Adrenal gland (tissue), 12 donors: ENCODE data around the gene SZRD1. TPM values are rescaled to one million over a fixed set of nuclear protein-coding genes. Genes with fewer than 3 reads are reported as not detected.

ENCODE experiments used
- DNase-seq, 7 donors: peaks; one replicate each; pipeline ENCODE4 v3.0.0-alpha.2; 2019 to 2020
- H3K27ac ChIP-seq, 5 donors: fragments of 200-600 bp; sonication (generic) in 4 of 5; 1 replicate in 3 of 5; 2 replicates in 2 of 5; pipeline versions ENCODE4 v1.5.1 to v1.8.0; 2016 to 2020; ENCODE audit warnings: mild to moderate bottlenecking in 1 of 5
- H3K27me3 ChIP-seq: fragments of 200-600 bp; 2 replicates; pipeline ENCODE4 v1.8.0; 2021
- H3K36me3 ChIP-seq, 2 donors: fragments of 200-600 bp; replicated peaks in 1 of 2; 1 replicate in 1 of 2; 2 replicates in 1 of 2; pipeline versions ENCODE4 v1.5.1 to v1.8.0; 2018 to 2022
- H3K4me1 ChIP-seq, 2 donors: fragments of 200-600 bp; replicated peaks in 1 of 2; 1 replicate in 1 of 2; 2 replicates in 1 of 2; pipeline versions ENCODE4 v1.5.1 to v1.8.0; 2018 to 2021
- H3K4me3 ChIP-seq, 4 donors: fragments of 200-600 bp; sonication (generic) in 3 of 4; one replicate each; pipeline ENCODE4 v1.5.1; 2016 to 2018
- H3K9me3 ChIP-seq, 3 donors: fragments of 200-600 bp; sonication (generic) in 1 of 3; replicated peaks in 1 of 3; 1 replicate in 2 of 3; 2 replicates in 1 of 3; pipeline versions ENCODE4 v1.5.1 to v1.8.0; 2016 to 2021
- POLR2A ChIP-seq, 2 donors: fragments of 450-650 bp; IDR thresholded peaks; one replicate each; pipeline ENCODE4 v1.6.1; 2017; ENCODE audit warnings: antibody characterized with exemption in 2 of 2, mild to moderate bottlenecking in 2 of 2, moderate library complexity in 1 of 2
- WGBS, 4 donors: extraction: QIAGEN DNeasy Blood & Tissue Kit in 2 of 4; methylation state at CpG; one replicate each; pipeline versions ENCODE4 v1.1.5 to v1.1.7; 2013 to 2017; 5-methylcytosine and 5-hydroxymethylcytosine counted together
- intact Hi-C, 2 donors: fragments of 100-400 bp; cut with DNase I; formaldehyde crosslinking; loops; one replicate each; pipeline versions ENCODE4 v1.14.1 to v1.15.0; 2022 to 2023
- polyA plus RNA-seq, 3 donors: library from polyadenylated mRNA; stranded (reverse); fragments of 200-250 nt in 2 of 3; fragments of 350-450 nt in 1 of 3; fragmentation: Illumina TruSeq in 1 of 3; extraction: RNeasy Lipid Tissue Mini Kit (QIAGEN cat#74804) in 1 of 3; gene quantifications; one replicate each; pipeline ENCODE4 v1.2.3, GENCODE V29; 2013 to 2014
- total RNA-seq, 9 donors: library from RNA; depleted of rRNA in 4 of 9; stranded (reverse); fragments of >200 nt in 4 of 9; fragments of 120-200 nt in 1 of 9; fragmentation: NEBNext Ultra II Directional in 1 of 9; extraction: Animal tissue kit (Norgen Biotek cat#: 25700) in 1 of 9; gene quantifications; one replicate each; pipeline versions ENCODE4 v1.1.0 to v1.2.4, GENCODE V29; 2013 to 2023
- TF ChIP-seq, protein P1 (sequence below), 6 experiments: fragments of 450-650 bp in 4 of 6; fragments of 200-600 bp in 2 of 6; sonication (generic) in 1 of 6; IDR thresholded peaks; 1 replicate in 5 of 6; 2 replicates in 1 of 6; pipeline versions ENCODE4 v1.5.1 to v1.8.0; 2016 to 2021; ENCODE audit warnings: antibody characterized with exemption in 6 of 6, mild to moderate bottlenecking in 2 of 6, moderate library complexity in 1 of 6
- donor health status: healthy with polysubstance abuse.
- donor health status: Bipolar disorder and iron deficiency.
- donor health status: DM: yes; HTN: yes; CAD: no.
- donor health status: DM: no; HTN: no; CAD: no.
- donor health status: DM: no; HTN: no; CAD: no.
- donor health status: DM: yes; HTN: yes; CAD: no.

The SZRD1 gene
- total and polyA plus RNA-seq, 12 donors, result 46.8 to 152 (median 89.0) TPM

DNA sequence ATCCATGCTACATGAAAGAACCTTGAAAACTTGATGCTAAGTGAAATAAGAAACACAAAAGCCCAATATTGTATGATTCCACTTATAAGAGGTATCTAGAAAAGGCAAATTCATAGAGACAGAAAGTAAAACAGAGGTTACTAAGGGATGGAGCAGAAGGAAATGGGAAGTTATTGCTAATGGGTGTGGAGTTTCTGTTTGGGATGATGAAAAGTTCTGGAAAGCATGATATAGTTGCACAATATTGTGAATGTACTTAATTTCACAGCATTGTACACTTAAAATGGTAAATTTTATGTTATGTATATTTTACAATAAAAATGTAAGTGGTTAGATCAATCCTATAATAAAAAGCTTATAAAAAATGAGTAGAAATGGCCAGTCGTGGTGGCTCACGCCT, 71.9 kb downstream of the SZRD1 start:
- Histone ChIP-seq H3K4me1 (peaks cover 0 to 31% of the 10 kb centered on the region in 2 donors), H3K27me3 (no peaks in the 10 kb centered on the region), H3K9me3 (no peaks in the 10 kb centered on the region), H3K4me3 (no peak overlapping the region), H3K27ac (no peak overlapping the region), H3K36me3 (peaks cover 0 to 6% of the 10 kb centered on the region in 2 donors)
- 85 to 93% (median 88%) methylated on average over 2 of the region's 2 CpGs for WGBS, 4 donors
- intact Hi-C loops, result no loop called here
- no peak for DNase-seq
- TF ChIP-seq, protein P1, sequence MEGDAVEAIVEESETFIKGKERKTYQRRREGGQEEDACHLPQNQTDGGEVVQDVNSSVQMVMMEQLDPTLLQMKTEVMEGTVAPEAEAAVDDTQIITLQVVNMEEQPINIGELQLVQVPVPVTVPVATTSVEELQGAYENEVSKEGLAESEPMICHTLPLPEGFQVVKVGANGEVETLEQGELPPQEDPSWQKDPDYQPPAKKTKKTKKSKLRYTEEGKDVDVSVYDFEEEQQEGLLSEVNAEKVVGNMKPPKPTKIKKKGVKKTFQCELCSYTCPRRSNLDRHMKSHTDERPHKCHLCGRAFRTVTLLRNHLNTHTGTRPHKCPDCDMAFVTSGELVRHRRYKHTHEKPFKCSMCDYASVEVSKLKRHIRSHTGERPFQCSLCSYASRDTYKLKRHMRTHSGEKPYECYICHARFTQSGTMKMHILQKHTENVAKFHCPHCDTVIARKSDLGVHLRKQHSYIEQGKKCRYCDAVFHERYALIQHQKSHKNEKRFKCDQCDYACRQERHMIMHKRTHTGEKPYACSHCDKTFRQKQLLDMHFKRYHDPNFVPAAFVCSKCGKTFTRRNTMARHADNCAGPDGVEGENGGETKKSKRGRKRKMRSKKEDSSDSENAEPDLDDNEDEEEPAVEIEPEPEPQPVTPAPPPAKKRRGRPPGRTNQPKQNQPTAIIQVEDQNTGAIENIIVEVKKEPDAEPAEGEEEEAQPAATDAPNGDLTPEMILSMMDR (IDR thresholded peaks at IDR 0.05), result no peak
- TF ChIP-seq POLR2A (IDR thresholded peaks at IDR 0.05), result no peak

DNA sequence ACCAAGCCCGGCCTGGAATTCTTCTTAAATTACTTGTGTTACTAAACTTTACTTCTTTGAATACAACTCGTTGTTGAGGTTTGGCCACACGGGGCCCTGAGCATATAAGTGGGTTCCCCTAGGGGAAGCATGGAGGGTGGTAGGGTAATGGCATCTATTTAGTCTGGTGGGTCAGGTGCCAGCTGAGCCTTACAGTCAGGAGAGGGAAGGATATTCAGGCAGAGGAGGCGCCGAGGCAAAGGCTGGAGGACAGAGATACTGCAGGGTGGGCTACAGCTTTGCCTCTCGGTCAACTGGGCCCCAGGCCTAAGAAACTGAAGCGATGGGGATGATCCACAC, 73.1 kb downstream of the SZRD1 start:
- intact Hi-C loops, result no loop called here
- Histone ChIP-seq H3K4me3 (peak overlapping the region in 1 of 4 donors; percentile 89), H3K27ac (peak overlapping the region in 2 of 5 donors; percentile 79 to 83), H3K4me1 (peaks cover 0 to 38% of the 10 kb centered on the region in 2 donors), H3K9me3 (no peaks in the 10 kb centered on the region), H3K36me3 (peaks cover 0 to 18% of the 10 kb centered on the region in 2 donors), H3K27me3 (no peaks in the 10 kb centered on the region)
- no peak for DNase-seq
- WGBS, 4 donors, result 46 to 58% (median 52%) methylated on average over 6 to 7 of the region's 7 CpGs
- no peak for TF ChIP-seq POLR2A (IDR thresholded peaks at IDR 0.05)
- TF ChIP-seq, protein P1 (IDR thresholded peaks at IDR 0.05), result no peak

DNA sequence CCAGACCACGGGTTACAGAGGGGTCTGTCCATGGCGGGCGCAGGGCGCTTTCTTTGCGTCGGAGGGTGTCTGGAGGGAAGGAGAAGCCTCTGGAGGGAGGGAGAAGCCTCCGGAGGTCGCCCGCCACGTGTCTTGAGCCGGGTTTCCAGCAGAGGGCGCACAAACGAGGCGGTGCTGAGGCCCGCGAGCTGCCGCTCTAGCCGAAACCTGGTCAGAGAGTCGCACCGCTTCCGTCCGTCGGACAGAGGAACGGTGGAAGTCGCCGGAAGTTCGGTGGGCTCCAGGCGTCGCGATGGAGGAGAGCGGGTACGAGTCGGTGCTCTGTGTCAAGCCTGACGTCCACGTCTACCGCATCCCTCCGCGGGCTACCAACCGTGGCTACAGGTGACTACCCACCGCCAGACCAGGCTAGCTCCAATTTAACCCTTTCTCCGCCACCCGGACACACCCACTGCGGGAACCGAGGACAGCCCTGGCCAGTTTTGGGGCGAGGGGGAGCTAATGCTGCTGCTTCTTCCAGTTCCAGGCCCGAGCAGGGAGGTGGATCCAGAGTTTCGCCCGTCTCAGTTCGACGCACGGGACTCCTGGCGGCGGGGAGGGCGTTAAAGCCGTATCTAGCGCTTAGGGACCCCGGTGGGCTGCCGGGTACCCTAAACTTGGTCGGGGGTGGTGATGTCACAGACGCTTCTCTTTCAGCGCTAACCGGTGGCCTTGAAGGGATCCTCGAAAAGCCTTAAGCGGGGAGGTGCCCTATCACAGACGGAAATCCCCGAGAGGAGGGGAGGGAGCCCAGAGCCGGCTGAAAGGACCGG, 73.6 kb downstream of the SZRD1 start, which contains the start of gene NECAP2:
Gene NECAP2 (plus strand): TSS at position 255 of the 812 bp plus-strand sequence. CDS start 38 bp downstream, at position 293.
- peaks cover 0 to 38% of the 10 kb centered on the region in 2 donors for H3K4me1 ChIP-seq
- intact Hi-C loops, result no loop called here
- WGBS, 4 donors, result 0 to 1% (median 0%) methylated on average over 8 to 68 of the region's 68 CpGs

DNA sequence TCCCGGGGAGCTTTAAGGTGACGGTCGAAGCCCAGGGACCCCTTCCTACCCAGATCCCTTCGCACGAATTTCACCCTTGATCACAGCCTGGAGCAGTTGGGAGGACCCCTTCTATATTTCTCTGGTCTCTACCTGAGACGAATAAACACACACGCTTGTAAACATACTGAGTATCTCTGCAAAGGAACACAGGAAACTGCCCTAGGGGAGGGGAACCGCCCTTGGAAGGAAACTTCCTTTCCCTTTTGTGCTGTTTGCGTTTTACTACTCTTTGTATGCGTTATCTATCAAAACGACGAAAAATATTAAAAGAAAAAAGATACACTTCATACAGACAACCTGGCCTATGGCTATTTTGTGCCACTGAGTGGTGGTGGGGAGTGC, 74.2 kb downstream of the SZRD1 start:
- Histone ChIP-seq H3K36me3 (peaks cover 0 to 28% of the 10 kb centered on the region in 2 donors), H3K9me3 (no peaks in the 10 kb centered on the region), H3K27me3 (no peaks in the 10 kb centered on the region), H3K4me1 (peaks cover 0 to 38% of the 10 kb centered on the region in 2 donors), H3K4me3 (peak overlapping the region; percentile 17 to 89 (median 60)), H3K27ac (peak overlapping the region in 3 of 5 donors; percentile 68 to 83 (median 79))
- DNase-seq, result no peak
- 1 to 2% (median 1%) methylated on average over 7 to 12 of the region's 12 CpGs for WGBS, 4 donors
- intact Hi-C loops, result no loop called here
- TF ChIP-seq, protein P1 (IDR thresholded peaks at IDR 0.05), result no peak
- no peak for TF ChIP-seq POLR2A (IDR thresholded peaks at IDR 0.05)

More for the DNA sequence above, 73.6 kb downstream of the SZRD1 start, which contains the start of gene NECAP2:
- TF ChIP-seq POLR2A (IDR thresholded peaks at IDR 0.05), result peak; percentile 29 to 57
- TF ChIP-seq, protein P1 (IDR thresholded peaks at IDR 0.05), result peak; percentile 72 to 90 (median 81)
- Histone ChIP-seq H3K9me3 (no peaks in the 10 kb centered on the region), H3K36me3 (peaks cover 0 to 24% of the 10 kb centered on the region in 2 donors), H3K27ac (peak within 1 kb of the TSS in 3 of 5 donors; percentile 68 to 83 (median 79)), H3K27me3 (no peaks in the 10 kb centered on the region), H3K4me3 (peak within 1 kb of the TSS; percentile 17 to 89 (median 60))
- peak; percentile 90 to 96 (median 93) for DNase-seq
